ENCODE data around the gene GCA. TPM values are rescaled to one million over a fixed set of nuclear protein-coding genes. Genes with fewer than 3 reads are reported as not detected.

The GCA gene
- total RNA-seq, 1 experiment from 2014 or later = 18.8 TPM

DNA sequence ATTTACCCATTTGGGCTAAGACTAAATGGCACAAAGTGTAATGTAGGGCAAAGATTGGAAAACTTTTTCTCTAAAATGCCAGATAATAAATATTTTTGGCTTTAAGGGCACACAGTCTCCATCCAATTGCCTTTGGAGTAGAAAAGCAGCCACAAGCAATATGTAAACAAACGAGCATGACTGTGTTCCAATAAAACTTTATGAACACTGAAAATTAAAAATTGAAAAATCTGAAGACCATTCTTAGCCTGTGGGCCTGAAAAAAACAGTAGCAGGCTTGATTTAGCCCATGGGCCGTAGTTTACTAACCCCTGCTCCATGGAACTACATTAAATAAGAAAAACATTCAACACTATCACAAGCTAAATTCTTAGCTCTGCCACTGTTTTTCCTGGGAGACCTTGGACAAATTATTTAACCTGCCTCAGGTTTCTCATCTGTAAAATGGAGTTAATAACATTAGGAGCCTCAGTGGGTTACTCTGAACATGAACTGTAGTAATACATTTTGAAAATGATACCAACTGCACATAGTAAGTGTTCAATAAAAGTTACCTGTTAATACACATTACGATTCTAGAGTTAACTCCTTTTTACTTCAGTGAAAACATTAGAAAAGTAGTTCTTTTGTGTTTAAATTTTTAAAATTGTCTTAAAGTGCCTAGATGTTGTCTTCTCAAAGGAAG lies 26.7 kb upstream of the GCA start:
- no peak overlapping the region for H3K27ac ChIP-seq (ENCODE audit: low read depth, low read length)
- peak overlapping the region; percentile 67 for H3K9ac ChIP-seq (ENCODE audit: low read length)
- TSS peak; percentile 51 for BruUV-seq (replicated peaks)
- H4K20me1 ChIP-seq (ENCODE audit: insufficient read depth) = no peaks in the 10 kb centered on the region
- intact Hi-C loops (cut with micrococcal nuclease) = no loop called here
- no peak for TF ChIP-seq SRF (IDR thresholded peaks at IDR 0.05; ENCODE audit: low read depth)
- TF ChIP-seq POLR2A (IDR thresholded peaks at IDR 0.05; ENCODE audit: borderline replicate concordance, extremely low read depth, insufficient read depth, insufficient read length) = no peak
- no peak for TF ChIP-seq ZFX (IDR thresholded peaks at IDR 0.05)
- TF ChIP-seq POLR2AphosphoS5 (IDR thresholded peaks at IDR 0.05; ENCODE audit: low read depth, low read length) = no peak
- TF ChIP-seq YY1 (IDR thresholded peaks at IDR 0.05; ENCODE audit: extremely low read depth, insufficient replicate concordance, low read depth, low read length) = no peak
- TF ChIP-seq, protein P1, sequence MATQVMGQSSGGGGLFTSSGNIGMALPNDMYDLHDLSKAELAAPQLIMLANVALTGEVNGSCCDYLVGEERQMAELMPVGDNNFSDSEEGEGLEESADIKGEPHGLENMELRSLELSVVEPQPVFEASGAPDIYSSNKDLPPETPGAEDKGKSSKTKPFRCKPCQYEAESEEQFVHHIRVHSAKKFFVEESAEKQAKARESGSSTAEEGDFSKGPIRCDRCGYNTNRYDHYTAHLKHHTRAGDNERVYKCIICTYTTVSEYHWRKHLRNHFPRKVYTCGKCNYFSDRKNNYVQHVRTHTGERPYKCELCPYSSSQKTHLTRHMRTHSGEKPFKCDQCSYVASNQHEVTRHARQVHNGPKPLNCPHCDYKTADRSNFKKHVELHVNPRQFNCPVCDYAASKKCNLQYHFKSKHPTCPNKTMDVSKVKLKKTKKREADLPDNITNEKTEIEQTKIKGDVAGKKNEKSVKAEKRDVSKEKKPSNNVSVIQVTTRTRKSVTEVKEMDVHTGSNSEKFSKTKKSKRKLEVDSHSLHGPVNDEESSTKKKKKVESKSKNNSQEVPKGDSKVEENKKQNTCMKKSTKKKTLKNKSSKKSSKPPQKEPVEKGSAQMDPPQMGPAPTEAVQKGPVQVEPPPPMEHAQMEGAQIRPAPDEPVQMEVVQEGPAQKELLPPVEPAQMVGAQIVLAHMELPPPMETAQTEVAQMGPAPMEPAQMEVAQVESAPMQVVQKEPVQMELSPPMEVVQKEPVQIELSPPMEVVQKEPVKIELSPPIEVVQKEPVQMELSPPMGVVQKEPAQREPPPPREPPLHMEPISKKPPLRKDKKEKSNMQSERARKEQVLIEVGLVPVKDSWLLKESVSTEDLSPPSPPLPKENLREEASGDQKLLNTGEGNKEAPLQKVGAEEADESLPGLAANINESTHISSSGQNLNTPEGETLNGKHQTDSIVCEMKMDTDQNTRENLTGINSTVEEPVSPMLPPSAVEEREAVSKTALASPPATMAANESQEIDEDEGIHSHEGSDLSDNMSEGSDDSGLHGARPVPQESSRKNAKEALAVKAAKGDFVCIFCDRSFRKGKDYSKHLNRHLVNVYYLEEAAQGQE (IDR thresholded peaks at IDR 0.05; ENCODE audit: low read depth) = no peak
- TF ChIP-seq, protein P2, sequence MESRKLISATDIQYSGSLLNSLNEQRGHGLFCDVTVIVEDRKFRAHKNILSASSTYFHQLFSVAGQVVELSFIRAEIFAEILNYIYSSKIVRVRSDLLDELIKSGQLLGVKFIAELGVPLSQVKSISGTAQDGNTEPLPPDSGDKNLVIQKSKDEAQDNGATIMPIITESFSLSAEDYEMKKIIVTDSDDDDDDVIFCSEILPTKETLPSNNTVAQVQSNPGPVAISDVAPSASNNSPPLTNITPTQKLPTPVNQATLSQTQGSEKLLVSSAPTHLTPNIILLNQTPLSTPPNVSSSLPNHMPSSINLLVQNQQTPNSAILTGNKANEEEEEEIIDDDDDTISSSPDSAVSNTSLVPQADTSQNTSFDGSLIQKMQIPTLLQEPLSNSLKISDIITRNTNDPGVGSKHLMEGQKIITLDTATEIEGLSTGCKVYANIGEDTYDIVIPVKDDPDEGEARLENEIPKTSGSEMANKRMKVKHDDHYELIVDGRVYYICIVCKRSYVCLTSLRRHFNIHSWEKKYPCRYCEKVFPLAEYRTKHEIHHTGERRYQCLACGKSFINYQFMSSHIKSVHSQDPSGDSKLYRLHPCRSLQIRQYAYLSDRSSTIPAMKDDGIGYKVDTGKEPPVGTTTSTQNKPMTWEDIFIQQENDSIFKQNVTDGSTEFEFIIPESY (IDR thresholded peaks at IDR 0.05; ENCODE audit: extremely low read depth, insufficient replicate concordance, low read length) = no peak
- TF ChIP-seq ZNF274 (IDR thresholded peaks at IDR 0.05; ENCODE audit: low read depth, low read length) = no peak
- no peak for TF ChIP-seq CBX3 (IDR thresholded peaks at IDR 0.05; ENCODE audit: low read depth)
- no peak for TF ChIP-seq JUND (IDR thresholded peaks at IDR 0.05)
- TF ChIP-seq, protein P3, sequence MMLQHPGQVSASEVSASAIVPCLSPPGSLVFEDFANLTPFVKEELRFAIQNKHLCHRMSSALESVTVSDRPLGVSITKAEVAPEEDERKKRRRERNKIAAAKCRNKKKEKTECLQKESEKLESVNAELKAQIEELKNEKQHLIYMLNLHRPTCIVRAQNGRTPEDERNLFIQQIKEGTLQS (IDR thresholded peaks at IDR 0.05) = no peak
- TF ChIP-seq EGR1 (IDR thresholded peaks at IDR 0.05; ENCODE audit: low read depth) = no peak
- no peak for TF ChIP-seq EZH2 (IDR thresholded peaks at IDR 0.05)
- no peak for TF ChIP-seq TCF7L2 (IDR thresholded peaks at IDR 0.05; ENCODE audit: borderline replicate concordance, extremely low read depth, insufficient read depth, insufficient read length)
- no peak for TF ChIP-seq SIN3A (IDR thresholded peaks at IDR 0.05; ENCODE audit: low read depth)
- TF ChIP-seq CEBPB (IDR thresholded peaks at IDR 0.05; ENCODE audit: low read depth) = no peak
- no peak for TF ChIP-seq SP1 (IDR thresholded peaks at IDR 0.05; ENCODE audit: low read depth)
- TF ChIP-seq, protein P4, sequence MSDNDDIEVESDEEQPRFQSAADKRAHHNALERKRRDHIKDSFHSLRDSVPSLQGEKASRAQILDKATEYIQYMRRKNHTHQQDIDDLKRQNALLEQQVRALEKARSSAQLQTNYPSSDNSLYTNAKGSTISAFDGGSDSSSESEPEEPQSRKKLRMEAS (IDR thresholded peaks at IDR 0.05) = no peak
- TF ChIP-seq RAD21 (IDR thresholded peaks at IDR 0.05; ENCODE audit: low read depth) = no peak
- no peak for TF ChIP-seq EZH2phosphoT487 (IDR thresholded peaks at IDR 0.05; ENCODE audit: borderline replicate concordance)
- no peak for ATAC-seq
- ChIA-PET CTCF (no interaction called here), RAD21 (ENCODE audit: low non-redundant PET in 1 of 2, low total read pairs in 2 of 2, uncharacterized antibody in 2 of 2, unreplicated experiment in 2 of 2) (no interaction called here), POLR2A (interaction anchor here (1.0 kb wide), 1 partner anchor 11 kb away, joined by 4 read pairs; no protein-coding TSS in a partner anchor)
- peaks cover 11 to 20% of the 10 kb centered on the region in 2 experiments for H3K4me1 ChIP-seq (ENCODE audit: control insufficient read depth in 1 of 2, insufficient read depth in 2 of 2, low read length in 2 of 2)
- H3K9me3 ChIP-seq (ENCODE audit: control insufficient read depth in 1 of 2, insufficient read depth in 1 of 2, low read depth in 1 of 2, low read length in 2 of 2) = no peaks in the 10 kb centered on the region
- no peaks in the 10 kb centered on the region for H3K27me3 ChIP-seq (ENCODE audit: insufficient read depth, low read length)
- no peaks in the 10 kb centered on the region for H3K36me3 ChIP-seq (ENCODE audit: control insufficient read depth in 1 of 2, insufficient read depth in 2 of 2, low read length in 2 of 2)
- H3K4me3 ChIP-seq (replicated peaks in 1 of 2; ENCODE audit: low read depth in 1 of 2, low read length in 2 of 2) = peak overlapping the region; percentile 65 to 69
- H3K4me2 ChIP-seq (ENCODE audit: low read length) = peak overlapping the region; percentile 98
- no peaks in the 10 kb centered on the region for H3K9me2 ChIP-seq (ENCODE audit: insufficient read depth)
- peak overlapping the region; percentile 96 for H2AFZ ChIP-seq (ENCODE audit: low read depth, low read length, poor library complexity, severe bottlenecking)
- no peaks in the 10 kb centered on the region for H3K79me2 ChIP-seq (ENCODE audit: insufficient read depth, low read length)
- DNase-seq (ENCODE audit: low read depth, low spot score) = no peak
